IMR-90 (cell line): Measurements from ENCODE around the gene MED22. TPM values are rescaled to one million over a fixed set of nuclear protein-coding genes. Genes with fewer than 3 reads are reported as not detected.

Experiments
- ATAC-seq: fragments of 200-7000 bp; cut with Tn5 transposase; 2 replicates; pipeline ENCODE4 v1.9.1; 2020; ENCODE audit warnings: low read depth, mild to moderate bottlenecking, moderate library complexity
- BruUV-seq: library from RNA; stranded (reverse); fragments of 400-500 nt; replicated peaks from 2 replicates; lab custom pipeline; 2021; lab: Mats Ljungman, UMichigan
- CTCF ChIA-PET: fragments of 300-600 bp; formaldehyde crosslinking; extraction: SDS; loops from one replicate; lab custom pipeline; 2021; ENCODE audit warnings: antibody characterized with exemption; lab: Yijun Ruan, JAX
- POLR2A ChIA-PET: fragments of 300-600 bp; sonication (Branson Sonifier 250); formaldehyde crosslinking; loops from one replicate; lab custom pipeline; 2022; ENCODE audit warnings: antibody characterized with exemption; ENCODE audit not compliant: unreplicated experiment; lab: Charles Lee
- DNase-seq: peaks from one replicate; pipeline ENCODE4 v3.0.0; 2013
- H2AFZ ChIP-seq: replicated peaks from 2 replicates; pipeline ENCODE3; 2013; ENCODE audit warnings: low read length, mild to moderate bottlenecking; ENCODE audit not compliant: poor library complexity
- H2AK5ac ChIP-seq: 2 replicates; pipeline ENCODE4 v1.6.1; 2013; ENCODE audit warnings: low read depth, low read length, inconsistent platforms
- H2AK9ac ChIP-seq: replicated peaks from 2 replicates; pipeline ENCODE3; 2013; ENCODE audit warnings: mild to moderate bottlenecking, low read depth, low read length, moderate library complexity; ENCODE audit not compliant: poor library complexity
- H2BK120ac ChIP-seq: 2 replicates; pipeline ENCODE4 v1.6.1; 2013; ENCODE audit warnings: low read depth, low read length, inconsistent platforms
- H2BK15ac ChIP-seq: 3 replicates; pipeline ENCODE4 v1.6.1; 2013; ENCODE audit warnings: low read depth, low read length, inconsistent platforms
- H2BK20ac ChIP-seq: 2 replicates; pipeline ENCODE4 v1.6.1; 2013; ENCODE audit warnings: low read depth, mild to moderate bottlenecking, inconsistent platforms, low read length, moderate library complexity
- H2BK5ac ChIP-seq: 2 replicates; pipeline ENCODE4 v1.6.1; 2013; ENCODE audit warnings: mild to moderate bottlenecking, low read depth, low read length, inconsistent platforms; ENCODE audit not compliant: poor library complexity, severe bottlenecking
- H3K14ac ChIP-seq: replicated peaks from 2 replicates; pipeline ENCODE4 v1.6.1; 2013; ENCODE audit warnings: low read depth, low read length, inconsistent platforms
- H3K18ac ChIP-seq: 2 replicates; pipeline ENCODE4 v1.6.1; 2013; ENCODE audit warnings: low read depth, low read length, control low read depth
- H3K23ac ChIP-seq: 2 replicates; pipeline ENCODE4 v1.6.1; 2013; ENCODE audit warnings: low read depth, low read length, inconsistent platforms
- H3K27ac ChIP-seq: 2 replicates; pipeline ENCODE4 v1.5.1; 2013; ENCODE audit warnings: mild to moderate bottlenecking, control low read depth, low read length; ENCODE audit not compliant: insufficient read depth
- H3K27me3 ChIP-seq: 2 replicates; pipeline ENCODE4 v1.6.1; 2013; ENCODE audit warnings: low read length; ENCODE audit not compliant: control insufficient read depth, insufficient read depth
- H3K36me3 ChIP-seq: 2 replicates; pipeline ENCODE4 v1.6.1; 2013; ENCODE audit warnings: low read length, mixed read lengths; ENCODE audit not compliant: control insufficient read depth, insufficient read depth
- H3K4ac ChIP-seq: 2 replicates; pipeline ENCODE4 v1.6.1; 2013; ENCODE audit warnings: low read depth, low read length, inconsistent platforms
- H3K4me1 ChIP-seq: 2 replicates; pipeline ENCODE4 v1.6.1; 2013; ENCODE audit warnings: low read length, mixed read lengths; ENCODE audit not compliant: control insufficient read depth, insufficient read depth
- H3K4me2 ChIP-seq: 2 replicates; pipeline ENCODE4 v1.6.1; 2013; ENCODE audit warnings: low read depth, mild to moderate bottlenecking, control low read depth, low read length, moderate library complexity
- H3K4me3 ChIP-seq: 2 replicates; pipeline ENCODE4 v1.5.1; 2013; ENCODE audit warnings: low read depth, mild to moderate bottlenecking, control low read depth, low read length, moderate library complexity; ENCODE audit not compliant: insufficient read depth
- H3K56ac ChIP-seq: 2 replicates; pipeline ENCODE4 v1.6.1; 2013; ENCODE audit warnings: low read length, inconsistent platforms; ENCODE audit not compliant: insufficient read depth; ENCODE audit errors: extremely low read depth
- H3K79me1 ChIP-seq, 2 experiments: 2 replicates each; pipeline ENCODE4 v1.6.1; 2013; ENCODE audit warnings: low read length in 2 of 2, inconsistent platforms in 1 of 2, low read depth in 1 of 2
- H3K9ac ChIP-seq: 2 replicates; pipeline ENCODE4 v1.6.1; 2013; ENCODE audit warnings: low read depth, low read length, control low read depth
- H3K9me1 ChIP-seq: 2 replicates; pipeline ENCODE4 v1.6.1; 2013; ENCODE audit warnings: low read length, inconsistent platforms; ENCODE audit not compliant: insufficient read depth
- H3K9me3 ChIP-seq: 2 replicates; pipeline ENCODE4 v1.6.1; 2013; ENCODE audit warnings: low read length; ENCODE audit not compliant: control insufficient read depth, insufficient read depth
- H4K20me1 ChIP-seq: 2 replicates; pipeline ENCODE4 v1.6.1; 2013; ENCODE audit warnings: low read length, inconsistent platforms; ENCODE audit not compliant: insufficient read depth
- H4K5ac ChIP-seq: 2 replicates; pipeline ENCODE4 v1.6.1; 2013; ENCODE audit warnings: mild to moderate bottlenecking, low read depth, low read length, control low read depth
- H4K8ac ChIP-seq, 2 experiments: 2 replicates each; pipeline ENCODE4 v1.6.1; 2013; ENCODE audit warnings: low read depth in 2 of 2, low read length in 2 of 2, control low read depth in 1 of 2, inconsistent platforms in 1 of 2
- H4K91ac ChIP-seq: 2 replicates; pipeline ENCODE4 v1.6.1; 2013; ENCODE audit warnings: low read depth, low read length, inconsistent platforms; ENCODE audit not compliant: insufficient read depth
- BHLHE40 ChIP-seq: fragments of 150-350 bp; IDR thresholded peaks from 2 replicates; pipeline ENCODE4 v1.6.1; 2016; ENCODE audit warnings: mild to moderate bottlenecking, low read depth, low read length
- CEBPB ChIP-seq: IDR thresholded peaks from 2 replicates; pipeline ENCODE4 v1.6.1; 2012; ENCODE audit warnings: low read depth, low read length, improper control_type of control experiment
- CHD1 ChIP-seq: IDR thresholded peaks from 2 replicates; pipeline ENCODE4 v1.6.1; 2012; ENCODE audit warnings: low read depth, low read length, improper control_type of control experiment
- ELK1 ChIP-seq: fragments of 150-350 bp; IDR thresholded peaks from 2 replicates; pipeline ENCODE4 v1.6.1; 2016; ENCODE audit warnings: low read depth, mild to moderate bottlenecking, low read length, moderate library complexity, borderline replicate concordance
- FOS ChIP-seq: fragments of 150-350 bp; IDR thresholded peaks from 2 replicates; pipeline ENCODE4 v1.6.1; 2016; ENCODE audit warnings: low read depth, low read length
- MAFK ChIP-seq: IDR thresholded peaks from 2 replicates; pipeline ENCODE4 v1.6.1; 2012; ENCODE audit warnings: low read depth, low read length, improper control_type of control experiment
- MAZ ChIP-seq: IDR thresholded peaks from 2 replicates; pipeline ENCODE4 v1.6.1; 2012; ENCODE audit warnings: low read depth, mild to moderate bottlenecking, low read length, improper control_type of control experiment, moderate library complexity, borderline replicate concordance
- MXI1 ChIP-seq: IDR thresholded peaks from 2 replicates; pipeline ENCODE4 v1.6.1; 2012; ENCODE audit warnings: low read depth, mild to moderate bottlenecking, low read length, moderate library complexity, borderline replicate concordance
- NFE2L2 ChIP-seq: fragments of 150-350 bp; IDR thresholded peaks from 2 replicates; pipeline ENCODE4 v1.6.1; 2016; ENCODE audit warnings: low read depth, mild to moderate bottlenecking, low read length
- POLR2A ChIP-seq: IDR thresholded peaks from 2 replicates; pipeline ENCODE4 v1.6.1; 2012; ENCODE audit warnings: mild to moderate bottlenecking, low read depth, low read length
- RAD21 ChIP-seq: IDR thresholded peaks from 2 replicates; pipeline ENCODE4 v1.6.1; 2012; ENCODE audit warnings: low read length, improper control_type of control experiment
- RCOR1 ChIP-seq: IDR thresholded peaks from 2 replicates; pipeline ENCODE4 v1.6.1; 2012; ENCODE audit warnings: mild to moderate bottlenecking, low read length, improper control_type of control experiment; ENCODE audit not compliant: insufficient replicate concordance
- RFX5 ChIP-seq: IDR thresholded peaks from 2 replicates; pipeline ENCODE4 v1.8.0; 2012; ENCODE audit warnings: low read depth, mild to moderate bottlenecking, low read length, moderate library complexity
- SMC3 ChIP-seq: fragments of 150-350 bp; IDR thresholded peaks from 2 replicates; pipeline ENCODE4 v1.6.1; 2016; ENCODE audit warnings: low read depth, mild to moderate bottlenecking, antibody characterized with exemption, low read length, moderate library complexity
- WGBS, 2 experiments: methylation state at CpG; one replicate each; pipeline versions ENCODE4 v1.1.5 to v1.1.7; 2013; ENCODE audit warnings: missing lambda C conversion rate in 2 of 2; ENCODE audit not compliant: insufficient read length in 1 of 2; ENCODE audit errors: extremely low coverage in 2 of 2; 5-methylcytosine and 5-hydroxymethylcytosine counted together
- dilution Hi-C: fragments of 300-500 bp; cut with HindIII; formaldehyde crosslinking; loops from one replicate; pipeline ENCODE4 v1.14.3; 2018; ENCODE audit warnings: low sequenced_read_pairs; ENCODE audit not compliant: unreplicated experiment
- in situ Hi-C: fragments of 300-500 bp; cut with MboI; formaldehyde crosslinking; loops from 3 replicates; pipeline ENCODE4 v1.14.3; 2019; ENCODE audit warnings: low sequenced_read_pairs, inconsistent platforms, mixed read lengths
- intact Hi-C: fragments of 100-400 bp; cut with micrococcal nuclease; formaldehyde crosslinking; loops from 2 replicates; pipeline ENCODE4 v1.10.0; 2022
- polyA plus RNA-seq, 3 experiments: library from polyadenylated mRNA; depleted of rRNA; stranded (reverse); fragments of >200 nt; gene quantifications; 2 replicates each; pipeline ENCODE4 v1.2.3, GENCODE V29; 2012; ENCODE audit warnings: low replicate concordance in 1 of 3
- total RNA-seq: library from RNA; depleted of rRNA; stranded (reverse); fragments of >200 nt; gene quantifications from 2 replicates; pipeline ENCODE4 v1.2.3, GENCODE V29; 2012
- TF ChIP-seq, protein P1 (sequence below): fragments of 150-350 bp; IDR thresholded peaks from 2 replicates; pipeline ENCODE4 v1.6.1; 2017; ENCODE audit warnings: mild to moderate bottlenecking, antibody characterized with exemption, low read length, low read depth

MED22 gene
- total and polyA plus RNA-seq, 2 of the 4 experiments (the other 2 are of a cell fraction) = 7.9 to 28.3 TPM

GRCh38 chr9:133320421-133320881 lies 27.5 kb downstream of the MED22 start:
- no peaks in the 10 kb centered on the region for H3K79me1 ChIP-seq
- no peak overlapping the region for H2AK5ac ChIP-seq
- ATAC-seq (no peak), DNase-seq (no peak)
- intact Hi-C loops = no loop called here
- H3K18ac ChIP-seq = no peak overlapping the region
- no peaks in the 10 kb centered on the region for H3K36me3 ChIP-seq
- no peak overlapping the region for H2BK120ac ChIP-seq
- H4K5ac ChIP-seq = no peak overlapping the region
- no peaks in the 10 kb centered on the region for H4K20me1 ChIP-seq
- ChIA-PET POLR2A (no interaction called here), CTCF (interaction anchor here (0.9 kb wide), 1 partner anchor 10 kb away, joined by 4 read pairs; no protein-coding TSS in a partner anchor)
- no peak overlapping the region for H2AFZ ChIP-seq
- H2BK20ac ChIP-seq = no peak overlapping the region
- 63% methylated on average over 9 of the region's 13 CpGs; no CpG with 5 or more reads in 1 of the 2 experiments for WGBS, 2 experiments
- no peaks in the 10 kb centered on the region for H3K9me3 ChIP-seq
- no peak overlapping the region for H3K23ac ChIP-seq
- in situ Hi-C loops = no loop called here
- H4K91ac ChIP-seq = no peak overlapping the region
- no peak overlapping the region for H3K27ac ChIP-seq
- peaks cover 21% of the 10 kb centered on the region for H3K27me3 ChIP-seq
- no peak overlapping the region for H3K4ac ChIP-seq
- no peak overlapping the region for H4K8ac ChIP-seq
- dilution Hi-C loops = no loop called here
- no peak overlapping the region for H3K14ac ChIP-seq
- H2BK15ac ChIP-seq = no peak overlapping the region
- TF ChIP-seq POLR2A = no peak
- no peak for TF ChIP-seq NFE2L2
- TF ChIP-seq CEBPB = no peak
- no peak for TF ChIP-seq RCOR1
- no peak for TF ChIP-seq FOS
- no peak for TF ChIP-seq ELK1
- TF ChIP-seq MAZ = no peak
- no peak for TF ChIP-seq SMC3
- no peak for TF ChIP-seq RFX5
- TF ChIP-seq RAD21 = no peak
- no peak for TF ChIP-seq MXI1
- no peak for TF ChIP-seq MAFK
- TF ChIP-seq, protein P1, sequence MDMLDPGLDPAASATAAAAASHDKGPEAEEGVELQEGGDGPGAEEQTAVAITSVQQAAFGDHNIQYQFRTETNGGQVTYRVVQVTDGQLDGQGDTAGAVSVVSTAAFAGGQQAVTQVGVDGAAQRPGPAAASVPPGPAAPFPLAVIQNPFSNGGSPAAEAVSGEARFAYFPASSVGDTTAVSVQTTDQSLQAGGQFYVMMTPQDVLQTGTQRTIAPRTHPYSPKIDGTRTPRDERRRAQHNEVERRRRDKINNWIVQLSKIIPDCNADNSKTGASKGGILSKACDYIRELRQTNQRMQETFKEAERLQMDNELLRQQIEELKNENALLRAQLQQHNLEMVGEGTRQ = no peak
- no peak for TF ChIP-seq CHD1
- TF ChIP-seq BHLHE40 = no peak
- H3K9me1 ChIP-seq = no peaks in the 10 kb centered on the region
- H2AK9ac ChIP-seq = no peak overlapping the region
- H3K9ac ChIP-seq = no peak overlapping the region
- H3K4me2 ChIP-seq = no peak overlapping the region
- no TSS peak for BruUV-seq
- H2BK5ac ChIP-seq = no peak overlapping the region
- no peaks in the 10 kb centered on the region for H3K4me1 ChIP-seq
- H3K56ac ChIP-seq = no peak overlapping the region
- H3K4me3 ChIP-seq = no peak overlapping the region
